Measurements from ENCODE around the gene MRPL49.
"Not testable (repeated sequence)": the region's sequence is repeated elsewhere in the genome, so short reads cannot be mapped to it uniquely, and the experiment has no call there.

MRPL49 gene

DNA sequence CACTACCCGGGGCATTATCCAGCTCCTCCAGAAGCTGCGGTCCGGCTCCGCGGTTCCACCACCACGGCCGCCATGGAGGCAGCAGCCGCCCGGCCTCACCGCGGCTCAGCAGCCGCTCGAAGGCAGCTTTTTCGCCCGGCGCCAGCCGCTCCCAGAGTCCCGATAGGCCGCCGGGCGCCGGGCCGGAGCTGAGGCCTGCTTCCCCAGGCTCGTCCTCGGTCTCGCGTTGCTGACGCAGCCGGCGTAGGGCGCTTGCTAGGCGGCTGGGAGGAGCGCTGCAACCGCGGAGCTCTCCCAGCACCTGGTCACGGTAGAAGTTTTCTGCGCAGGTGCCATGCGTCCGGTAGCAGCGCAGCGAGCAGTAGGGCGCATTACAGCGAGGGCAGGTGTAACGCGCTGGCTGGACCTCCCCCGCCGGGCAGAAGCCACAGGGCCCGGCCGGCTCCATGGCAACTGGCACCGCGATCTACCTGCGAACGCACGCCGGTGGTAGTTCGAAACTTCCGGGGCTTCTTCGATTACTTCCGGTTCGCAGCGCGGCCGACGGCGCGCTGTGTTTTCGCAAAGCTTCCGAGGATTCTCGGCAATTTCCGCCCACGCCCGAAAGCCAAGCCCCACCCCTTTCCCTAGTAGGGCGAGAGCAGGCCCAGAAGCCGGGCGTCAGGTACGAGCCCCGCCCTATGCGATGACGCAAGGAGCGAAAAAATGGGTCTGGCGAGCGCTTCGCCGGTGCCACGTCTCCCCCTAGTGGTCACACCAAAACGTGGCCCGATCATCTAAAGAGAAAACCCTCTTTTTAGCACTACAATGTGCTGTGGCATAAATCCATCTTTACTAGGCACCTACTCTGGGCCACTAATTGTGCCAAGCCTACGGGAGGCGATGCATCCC lies 4.7 kb upstream of the MRPL49 start, which contains the start of gene ZNHIT2:
ZNHIT2 (minus strand) TSS at position 496 of the 891 bp plus-strand sequence; CDS start at position 448, 48 bp downstream.
- DNase-seq (ENCODE audit: low spot score): peak; percentile 98

GRCh38 chr11:65118097-65118837 lies 3.9 kb upstream of the MRPL49 start:
- no peak for DNase-seq (ENCODE audit: low spot score)

DNA sequence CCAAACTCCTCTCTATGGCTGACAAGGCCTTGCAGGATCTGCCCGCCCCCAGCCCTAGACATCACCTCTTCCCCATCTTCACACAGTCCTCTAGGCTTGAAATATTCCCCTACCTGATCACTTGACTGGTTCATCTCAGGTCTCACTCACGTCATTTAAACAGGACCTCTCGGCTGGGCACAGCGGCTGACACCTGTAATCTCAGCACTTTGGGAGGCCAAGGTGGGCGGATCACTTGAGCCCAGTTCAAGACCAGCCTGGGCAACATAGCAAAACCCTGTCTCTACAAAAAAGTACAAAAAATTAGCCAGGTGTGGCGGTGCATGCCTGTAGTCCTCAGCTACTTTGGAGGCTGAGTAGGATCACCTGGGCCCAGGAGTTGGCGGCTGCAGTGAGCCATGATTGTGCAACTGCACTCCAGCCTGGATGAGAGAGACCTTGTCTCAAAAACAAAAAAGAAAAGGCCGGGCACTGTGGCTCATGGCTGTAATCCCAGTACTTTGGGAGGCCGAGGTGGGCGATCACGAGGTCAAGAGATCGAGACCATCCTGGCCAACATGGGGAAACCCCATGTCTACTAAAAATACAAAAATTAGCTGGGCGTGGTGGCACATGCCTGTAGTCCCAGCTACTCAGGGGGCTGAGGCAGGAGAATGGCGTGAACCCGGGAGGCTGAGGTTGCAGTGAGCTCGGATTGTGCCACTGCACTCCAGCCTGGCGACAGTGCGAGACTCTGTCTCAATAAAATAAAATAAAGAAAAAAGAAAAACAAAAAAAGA lies 3.0 kb upstream of the MRPL49 start:
- not testable (repeated sequence) for DNase-seq (ENCODE audit: low spot score)

DNA sequence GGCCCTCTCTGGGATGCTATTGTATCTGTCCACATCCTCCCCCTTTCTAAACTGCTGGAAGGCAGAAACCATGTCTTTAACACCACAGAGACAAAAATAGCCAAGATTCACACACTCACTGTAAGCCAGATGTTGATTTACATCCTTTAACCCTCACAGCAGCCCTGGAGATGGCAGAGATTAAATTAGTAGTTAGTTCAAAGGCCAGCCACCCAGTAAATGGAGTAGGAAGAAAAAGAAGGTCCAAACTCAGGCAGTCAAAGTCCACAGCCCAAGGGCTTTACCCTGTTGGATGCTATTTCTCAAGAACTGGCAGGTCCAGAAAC lies 2.5 kb upstream of the MRPL49 start:
- no peak for DNase-seq (ENCODE audit: low spot score)

GRCh38 chr11:65120831-65121230 lies 1.3 kb upstream of the MRPL49 start:
- DNase-seq (ENCODE audit: low spot score): no peak

- peak; percentile 63 for DNase-seq (ENCODE audit: low spot score)
Observed at GRCh38 chr11:65121447-65121864, 665 bp upstream of the MRPL49 start.

GRCh38 chr11:65124480-65125196 lies 2.5 kb downstream of the MRPL49 start:
- no peak for DNase-seq (ENCODE audit: low spot score)

DNA sequence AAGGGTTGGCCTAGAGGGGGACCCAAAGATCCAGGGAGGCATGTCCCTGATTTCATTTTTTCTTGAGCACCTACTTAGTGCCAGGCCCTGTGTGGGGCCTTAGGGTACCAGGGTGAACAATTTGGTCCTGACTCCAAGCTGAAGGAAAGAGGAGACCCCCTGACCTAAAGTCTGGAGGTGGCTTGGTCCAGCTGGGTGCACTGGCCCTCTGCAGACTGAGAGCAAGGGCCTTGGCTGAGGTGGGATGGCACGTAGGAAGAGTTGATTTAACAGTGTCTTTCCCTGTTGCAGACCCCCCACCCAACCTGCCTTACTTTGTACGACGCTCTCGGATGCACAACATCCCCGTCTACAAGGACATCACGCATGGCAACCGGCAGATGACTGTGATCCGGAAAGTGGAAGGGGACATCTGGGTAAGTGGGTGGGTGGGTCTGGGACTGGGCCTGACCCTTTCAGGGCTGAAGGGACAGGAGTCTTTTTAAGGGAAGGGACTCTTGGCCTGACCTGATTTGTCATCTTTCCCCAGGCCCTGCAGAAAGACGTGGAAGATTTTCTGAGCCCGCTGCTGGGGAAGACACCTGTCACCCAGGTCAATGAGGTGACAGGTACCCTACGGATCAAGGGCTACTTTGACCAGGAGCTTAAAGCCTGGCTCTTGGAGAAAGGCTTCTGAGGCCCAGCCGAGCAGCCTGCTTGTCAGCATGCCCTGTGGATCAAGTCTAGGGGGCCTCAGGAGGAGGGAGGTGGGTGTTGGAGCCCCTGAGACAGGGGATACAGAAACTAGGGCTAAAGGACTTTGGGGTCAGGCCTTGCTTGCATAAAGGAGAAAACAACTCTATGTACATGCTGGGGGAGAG lies 3.3 kb downstream of the MRPL49 start:
- no peak for DNase-seq (ENCODE audit: low spot score)

DNA sequence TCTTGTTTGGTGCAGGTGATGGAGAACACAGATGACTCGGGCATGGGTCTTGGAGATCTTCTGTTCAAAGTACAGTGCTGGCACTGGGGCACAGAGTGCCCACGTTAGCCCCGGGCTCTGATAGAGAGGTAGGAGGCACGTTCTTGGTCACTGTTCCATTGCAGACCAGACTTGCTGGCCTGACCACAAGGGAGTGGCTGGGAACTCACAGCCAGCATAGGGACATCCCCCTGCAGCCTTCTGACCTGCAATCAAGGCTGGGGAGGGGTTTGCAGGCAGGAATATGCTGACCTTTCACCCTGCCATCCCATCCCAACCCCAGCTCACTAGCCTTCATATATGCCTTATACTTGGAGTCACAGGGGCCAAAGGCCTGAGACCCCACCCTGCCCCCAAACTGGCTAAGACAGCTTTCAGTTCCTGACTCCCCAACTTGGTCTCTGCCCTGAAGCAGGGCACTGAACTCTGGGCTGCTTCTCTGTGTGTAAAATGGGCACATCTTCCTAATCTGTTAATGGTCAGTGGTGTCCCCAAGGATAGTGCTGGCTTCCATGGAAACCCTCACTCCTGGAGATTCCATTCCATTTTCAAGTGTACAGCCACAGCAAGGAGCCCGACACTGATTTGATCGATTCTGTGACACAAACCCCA lies 4.6 kb downstream of the MRPL49 start:
- DNase-seq (ENCODE audit: low spot score): no peak

GRCh38 chr11:65127473-65128181 lies 5.5 kb downstream of the MRPL49 start:
- DNase-seq (ENCODE audit: low spot score): no peak

- DNase-seq (ENCODE audit: low spot score): no peak
Observed at GRCh38 chr11:65128182-65129145, 6.3 kb downstream of the MRPL49 start.

GRCh38 chr11:65129649-65130441 lies 7.7 kb downstream of the MRPL49 start:
- no peak for DNase-seq (ENCODE audit: low spot score)

- no peak for DNase-seq (ENCODE audit: low spot score)
Observed at GRCh38 chr11:65130631-65131416, 8.7 kb downstream of the MRPL49 start.

DNA sequence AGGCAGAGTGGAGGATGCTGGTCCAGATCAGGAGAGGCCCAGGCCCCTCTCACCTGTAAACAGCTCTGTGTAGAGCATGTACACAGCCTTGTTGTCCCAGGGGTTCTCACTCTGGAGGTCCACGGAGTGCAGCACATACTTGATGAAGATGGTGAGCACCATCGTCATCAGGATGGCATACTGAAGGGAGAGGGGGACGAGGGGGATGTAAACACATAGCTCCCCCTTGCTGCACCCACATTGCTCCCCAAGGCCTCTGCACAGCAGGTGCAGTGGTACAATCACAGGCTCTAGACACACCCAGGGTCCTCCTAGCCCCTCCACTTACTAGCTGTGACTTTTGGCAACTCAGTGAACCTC lies 9.3 kb downstream of the MRPL49 start:
- no peak for DNase-seq (ENCODE audit: low spot score)

DNA sequence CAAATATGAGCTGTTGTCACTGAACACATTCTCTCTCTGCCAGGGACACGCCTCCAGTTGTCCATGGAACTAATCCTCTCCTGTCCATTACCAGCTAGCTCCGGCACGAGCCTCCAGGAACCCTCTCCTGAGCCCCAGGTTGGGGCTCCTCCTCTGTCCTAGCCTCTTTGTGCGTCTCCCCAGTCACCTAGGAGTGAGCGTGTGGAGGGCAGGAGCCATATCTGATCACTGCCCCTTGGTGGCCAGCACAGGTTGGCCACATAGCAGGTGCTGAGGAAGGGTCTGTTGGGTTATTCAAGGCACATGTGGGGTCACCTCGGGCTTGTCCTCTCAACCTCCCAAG lies 9.7 kb downstream of the MRPL49 start:
- DNase-seq (ENCODE audit: low spot score): no peak

DNA sequence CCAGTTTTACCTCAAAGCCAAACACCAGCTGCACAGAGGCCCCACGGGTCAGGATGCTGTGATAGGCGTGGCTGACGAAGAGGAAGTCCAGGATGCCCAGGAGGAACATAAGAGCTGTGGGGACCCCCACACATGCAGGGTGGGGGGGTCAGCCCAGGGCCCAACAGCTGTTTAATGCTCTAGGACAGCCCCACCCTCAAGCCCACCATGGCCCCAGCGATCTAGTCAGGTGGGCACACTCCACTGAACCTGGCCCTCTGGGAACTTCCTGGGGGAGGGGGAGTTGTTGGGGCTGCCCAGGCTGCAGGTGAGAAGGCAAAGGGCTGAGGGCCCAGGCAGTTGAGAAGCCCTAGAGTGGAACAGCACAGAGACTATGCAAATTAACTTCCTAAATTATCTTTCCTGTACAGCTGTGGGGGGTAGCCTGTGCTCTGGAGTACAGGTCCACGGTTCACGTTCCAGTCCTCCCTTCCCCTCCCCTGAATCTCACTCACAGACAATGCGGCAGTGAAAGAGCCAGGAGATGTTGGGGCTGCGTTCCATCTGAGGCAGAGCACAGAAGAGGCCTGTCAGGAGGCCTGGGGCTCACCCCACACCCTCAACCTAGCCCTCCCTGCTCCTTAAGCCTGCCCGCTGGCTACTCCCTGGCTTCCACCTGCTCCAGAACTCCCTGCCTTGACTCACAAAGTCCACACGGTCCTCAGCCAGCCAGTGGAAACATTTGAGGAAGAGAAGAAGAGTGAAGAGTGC lies 10.3 kb downstream of the MRPL49 start:
- DNase-seq (ENCODE audit: low spot score): no peak

Measured in RKO (cell line).